HUDEP-2 (cell line): ENCODE measurements around the gene RANBP9.

Source experiments
- DNase-seq, 76 experiments: peaks; one replicate each; lab custom pipeline; 2025; ENCODE audit not compliant: unreplicated experiment in 76 of 76; lab: John Stamatoyannopoulos, UW

The RANBP9 gene

GRCh38 chr6:13711324-13711732 lies 307 bp downstream of the RANBP9 start:
- peak in 45 of 76 experiments; percentile 33 to 85 (median 72) for DNase-seq

GRCh38 chr6:13710552-13711323 lies 897 bp downstream of the RANBP9 start:
- peak in 21 of 76 experiments; percentile 11 to 46 (median 26) for DNase-seq

- peak in 28 of 76 experiments; percentile 11 to 67 (median 39) for DNase-seq
Observed at GRCh38 chr6:13709689-13710551, 1.7 kb downstream of the RANBP9 start.

- DNase-seq = peak in 4 of 76 experiments; percentile 14 to 19 (median 15)
Observed at GRCh38 chr6:13708736-13709135, 2.9 kb downstream of the RANBP9 start.

- no peak for DNase-seq
Observed at GRCh38 chr6:13703496-13703895, 8.1 kb downstream of the RANBP9 start.

GRCh38 chr6:13702809-13703302 lies 8.8 kb downstream of the RANBP9 start:
- DNase-seq = peak in 20 of 76 experiments; percentile 12 to 68 (median 41)

- no peak for DNase-seq
Observed at GRCh38 chr6:13700232-13700631, 11.4 kb downstream of the RANBP9 start.

GRCh38 chr6:13698715-13699114 lies 12.9 kb downstream of the RANBP9 start:
- DNase-seq = no peak

GRCh38 chr6:13697857-13698256 lies 13.8 kb downstream of the RANBP9 start:
- no peak for DNase-seq

- no peak for DNase-seq
Observed at GRCh38 chr6:13696226-13696625, 15.4 kb downstream of the RANBP9 start.

GRCh38 chr6:13695252-13695651 lies 16.4 kb downstream of the RANBP9 start:
- no peak for DNase-seq

GRCh38 chr6:13694562-13694961 lies 17.1 kb downstream of the RANBP9 start:
- DNase-seq = no peak

GRCh38 chr6:13689511-13690256 lies 22.0 kb downstream of the RANBP9 start:
- no peak for DNase-seq

- DNase-seq = peak in 1 of 76 experiments; percentile 26
Observed at GRCh38 chr6:13688692-13689196, 22.9 kb downstream of the RANBP9 start.

- no peak for DNase-seq
Observed at GRCh38 chr6:13687917-13688351, 23.7 kb downstream of the RANBP9 start.

GRCh38 chr6:13684855-13685254 lies 26.8 kb downstream of the RANBP9 start:
- DNase-seq = no peak

- DNase-seq = no peak
Observed at GRCh38 chr6:13683038-13683437, 28.6 kb downstream of the RANBP9 start.

- no peak for DNase-seq
Observed at GRCh38 chr6:13682346-13682745, 29.3 kb downstream of the RANBP9 start.

GRCh38 chr6:13681305-13682061 lies 30.2 kb downstream of the RANBP9 start:
- no peak for DNase-seq
